Activated CD4-positive, alpha-beta T cell treated with anti-CD3 and anti-CD28 coated beads for 48 hours (primary cell): ENCODE results near the gene H2BK1.

Experiments
- DNase-seq: peaks from one replicate; pipeline ENCODE4 v3.0.0-alpha.2; 2020

Gene H2BK1

GRCh38 chr7:151244841-151245346, 34.6 kb upstream of the H2BK1 start:
- DNase-seq = peak; percentile 33

GRCh38 chr7:151244196-151244840, 34.0 kb upstream of the H2BK1 start:
- peak; percentile 77 for DNase-seq

DNA sequence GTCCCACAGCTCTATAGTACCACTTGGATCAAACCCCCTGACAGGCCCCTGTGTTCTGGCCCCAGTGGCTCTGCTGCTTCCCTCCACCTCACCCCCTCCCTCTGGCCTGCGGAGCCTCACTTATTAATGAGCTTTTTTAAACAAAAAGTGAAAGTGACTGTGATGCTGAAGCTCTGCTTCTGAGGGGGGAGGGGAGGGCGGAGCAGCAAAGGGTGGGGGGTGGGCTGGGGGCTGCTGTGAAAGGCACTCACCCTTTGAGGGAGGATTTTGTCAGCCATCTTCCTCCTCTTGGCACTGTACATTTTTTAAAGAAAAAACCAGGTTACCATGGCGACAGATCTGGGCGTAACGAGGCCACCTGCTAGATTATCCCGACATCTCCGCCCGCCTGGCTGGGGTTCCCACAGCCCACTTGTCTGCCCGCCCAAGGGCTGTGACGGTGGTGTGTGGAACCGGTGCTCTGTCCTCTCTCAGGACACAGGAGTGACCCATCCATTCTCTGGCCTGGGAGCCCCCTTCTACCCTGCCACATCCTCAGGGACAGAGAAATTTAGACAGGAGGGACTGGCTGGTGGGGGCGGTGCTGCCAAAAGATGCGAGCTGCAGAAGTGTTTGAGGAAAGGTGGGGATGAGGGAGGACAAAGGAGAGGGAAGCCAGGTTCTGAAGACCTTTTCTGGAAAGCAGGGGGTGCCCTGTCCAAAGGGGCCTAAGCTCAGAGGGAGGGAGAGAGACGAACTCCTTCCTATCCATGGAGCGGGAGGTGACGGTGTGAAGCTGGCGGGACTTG, 33.3 kb upstream of the H2BK1 start:
- peak; percentile 39 for DNase-seq

GRCh38 chr7:151243045-151243349, 32.7 kb upstream of the H2BK1 start:
- no peak for DNase-seq

GRCh38 chr7:151242159-151243044, 32.1 kb upstream of the H2BK1 start:
- no peak for DNase-seq

GRCh38 chr7:151241755-151242096, 31.4 kb upstream of the H2BK1 start:
- DNase-seq = no peak

DNA sequence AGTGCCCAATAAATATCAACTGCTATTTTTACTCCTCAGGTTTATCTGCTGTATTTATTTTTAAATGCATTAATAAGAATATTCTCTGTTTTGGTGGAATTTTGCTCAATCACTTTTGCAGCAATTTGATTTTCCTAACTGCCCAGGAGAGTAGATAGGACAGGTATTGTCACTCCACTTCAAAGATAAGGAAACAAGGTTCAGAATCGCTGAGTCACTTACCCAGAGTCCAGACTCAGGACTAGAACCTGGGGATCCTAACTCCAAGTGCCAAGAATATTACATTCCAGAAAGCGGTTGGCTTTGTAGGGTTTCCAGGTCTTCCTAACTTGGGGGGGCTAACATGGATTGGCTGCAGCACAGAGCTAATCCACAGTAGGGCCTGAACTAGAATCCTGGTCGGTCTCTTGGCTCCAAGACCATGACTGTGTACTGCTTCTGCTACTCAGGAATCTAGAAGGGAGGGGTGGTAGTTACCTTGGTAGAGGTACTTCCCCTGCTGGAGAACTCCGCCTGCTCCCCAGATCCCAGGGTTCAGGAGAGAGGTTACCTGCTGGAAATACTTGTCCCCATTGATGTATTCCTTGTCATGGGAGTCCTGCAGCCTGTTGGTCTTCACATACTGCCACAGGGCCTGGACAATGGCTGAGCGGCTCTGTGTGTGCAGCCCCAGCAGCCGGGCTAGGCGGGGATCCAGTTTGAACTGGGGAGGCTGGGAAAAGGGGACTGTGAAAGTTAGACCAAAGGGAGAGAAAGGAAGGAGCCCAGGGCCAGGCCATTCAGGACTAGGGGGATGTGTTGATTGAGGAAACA, 30.9 kb upstream of the H2BK1 start:
- no peak for DNase-seq

- no peak for DNase-seq
Observed at GRCh38 chr7:151240536-151240935, 30.2 kb upstream of the H2BK1 start.

- no peak for DNase-seq
Observed at GRCh38 chr7:151239837-151240459, 29.7 kb upstream of the H2BK1 start.

- no peak for DNase-seq
Observed at GRCh38 chr7:151238924-151239836, 28.9 kb upstream of the H2BK1 start.

DNA sequence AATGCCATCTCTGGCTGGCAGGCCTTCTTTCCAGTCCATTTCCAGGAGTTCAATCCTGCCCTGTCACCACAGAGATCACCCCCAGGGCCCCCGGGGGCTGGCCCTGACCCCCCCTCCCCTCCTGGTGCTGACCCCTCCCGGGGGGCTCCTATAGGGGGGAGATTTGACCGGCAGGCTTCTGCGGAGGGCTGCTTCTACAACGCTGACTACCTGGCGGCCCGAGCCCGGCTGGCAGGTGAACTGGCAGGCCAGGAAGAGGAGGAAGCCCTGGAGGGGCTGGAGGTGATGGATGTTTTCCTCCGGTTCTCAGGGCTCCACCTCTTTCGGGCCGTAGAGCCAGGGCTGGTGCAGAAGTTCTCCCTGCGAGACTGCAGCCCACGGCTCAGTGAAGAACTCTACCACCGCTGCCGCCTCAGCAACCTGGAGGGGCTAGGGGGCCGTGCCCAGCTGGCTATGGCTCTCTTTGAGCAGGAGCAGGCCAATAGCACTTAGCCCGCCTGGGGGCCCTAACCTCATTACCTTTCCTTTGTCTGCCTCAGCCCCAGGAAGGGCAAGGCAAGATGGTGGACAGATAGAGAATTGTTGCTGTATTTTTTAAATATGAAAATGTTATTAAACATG, 28.0 kb upstream of the H2BK1 start:
- no peak for DNase-seq

- no peak for DNase-seq
Observed at GRCh38 chr7:151237244-151238189, 27.2 kb upstream of the H2BK1 start.

DNA sequence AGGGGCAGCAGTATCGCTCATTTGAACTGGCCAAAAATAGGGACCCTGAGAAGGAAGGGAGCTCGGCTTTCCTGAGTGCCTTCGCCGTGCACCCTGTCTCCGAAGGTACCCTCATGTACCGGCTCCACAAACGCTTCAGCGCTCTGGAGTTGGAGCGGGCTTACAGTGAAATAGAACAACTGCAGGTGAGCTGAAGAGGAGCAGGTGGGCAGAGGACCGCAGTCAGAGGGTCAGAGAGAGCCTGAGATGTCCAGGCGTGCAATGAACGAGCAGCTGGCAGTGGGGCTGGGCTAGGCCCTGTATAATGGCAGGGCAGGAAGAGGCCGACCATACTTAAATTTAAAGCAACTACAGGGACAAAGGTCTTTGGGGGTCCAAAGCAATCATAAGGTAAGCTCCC, 26.1 kb upstream of the H2BK1 start:
- no peak for DNase-seq

DNA sequence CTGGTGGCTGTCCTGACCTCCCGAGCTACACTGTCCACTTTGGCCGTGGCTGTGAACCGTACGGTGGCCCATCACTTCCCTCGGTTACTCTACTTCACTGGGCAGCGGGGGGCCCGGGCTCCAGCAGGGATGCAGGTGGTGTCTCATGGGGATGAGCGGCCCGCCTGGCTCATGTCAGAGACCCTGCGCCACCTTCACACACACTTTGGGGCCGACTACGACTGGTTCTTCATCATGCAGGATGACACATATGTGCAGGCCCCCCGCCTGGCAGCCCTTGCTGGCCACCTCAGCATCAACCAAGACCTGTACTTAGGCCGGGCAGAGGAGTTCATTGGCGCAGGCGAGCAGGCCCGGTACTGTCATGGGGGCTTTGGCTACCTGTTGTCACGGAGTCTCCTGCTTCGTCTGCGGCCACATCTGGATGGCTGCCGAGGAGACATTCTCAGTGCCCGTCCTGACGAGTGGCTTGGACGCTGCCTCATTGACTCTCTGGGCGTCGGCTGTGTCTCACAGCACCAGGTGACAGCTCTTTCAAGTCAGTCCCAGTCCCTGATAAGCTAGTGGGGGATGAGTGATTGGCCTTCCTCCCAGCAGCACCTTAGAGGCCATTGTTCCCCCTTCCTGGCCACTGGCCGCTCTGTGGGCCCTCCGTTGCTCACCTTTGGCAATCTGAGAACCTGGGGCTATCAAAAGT, 25.0 kb upstream of the H2BK1 start:
- no peak for DNase-seq

DNA sequence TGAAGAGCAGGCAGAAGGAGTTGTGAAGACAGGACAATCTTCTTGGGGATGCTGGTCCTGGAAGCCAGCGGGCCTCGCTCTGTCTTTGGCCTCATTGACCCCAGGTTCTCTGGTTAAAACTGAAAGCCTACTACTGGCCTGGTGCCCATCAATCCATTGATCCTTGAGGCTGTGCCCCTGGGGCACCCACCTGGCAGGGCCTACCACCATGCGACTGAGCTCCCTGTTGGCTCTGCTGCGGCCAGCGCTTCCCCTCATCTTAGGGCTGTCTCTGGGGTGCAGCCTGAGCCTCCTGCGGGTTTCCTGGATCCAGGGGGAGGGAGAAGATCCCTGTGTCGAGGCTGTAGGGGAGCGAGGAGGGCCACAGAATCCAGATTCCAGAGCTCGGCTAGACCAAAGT, 23.5 kb upstream of the H2BK1 start:
- no peak for DNase-seq

DNA sequence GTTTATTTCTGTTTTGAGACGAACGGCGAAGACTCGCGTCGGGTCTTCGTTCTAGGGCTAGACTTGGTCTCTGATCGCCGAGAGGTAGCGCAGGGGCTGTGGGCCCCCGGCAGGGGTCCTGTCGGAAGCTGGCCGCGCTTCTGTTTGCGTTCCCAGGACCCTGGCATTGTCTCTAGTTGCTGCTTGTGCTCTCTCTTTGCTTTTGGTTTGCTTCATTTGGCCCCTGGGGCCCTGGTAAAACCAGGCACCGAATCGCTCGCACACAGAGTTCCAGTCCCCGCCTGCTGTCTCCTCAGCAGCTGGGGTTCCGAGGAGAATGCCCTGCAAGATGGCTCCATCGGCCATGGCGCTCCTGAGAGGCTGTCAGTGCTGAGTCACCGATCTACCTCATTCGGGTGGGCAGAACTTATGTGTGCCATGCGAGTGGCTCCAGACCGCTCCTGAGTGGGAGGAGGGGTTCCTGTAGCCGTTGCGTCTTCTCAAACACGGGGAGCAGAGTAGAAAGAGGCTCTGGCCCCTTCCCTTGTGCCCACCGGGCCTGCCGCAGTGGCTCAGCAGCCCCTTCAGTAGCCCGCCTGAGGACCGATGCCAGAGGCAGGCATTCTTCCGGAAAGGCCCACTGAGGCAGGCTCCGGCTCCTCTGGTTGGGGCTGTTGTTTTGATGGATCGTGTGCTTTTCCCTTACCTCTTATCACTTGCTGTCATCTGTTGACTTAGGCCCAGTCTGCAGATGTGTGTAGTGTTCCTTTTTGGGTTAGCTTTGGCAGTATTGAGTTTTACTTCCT, 22.8 kb upstream of the H2BK1 start:
- DNase-seq = peak; percentile 86

GRCh38 chr7:151232091-151232916, 22.0 kb upstream of the H2BK1 start, which contains the start of gene CHPF2:
TSS of gene CHPF2 (plus strand) at chr7:151232483. CDS start at chr7:151234012, 1,529 bp downstream.
- peak; percentile 94 for DNase-seq
